ENCODE results near the gene POU2F3.

The POU2F3 gene

DNA sequence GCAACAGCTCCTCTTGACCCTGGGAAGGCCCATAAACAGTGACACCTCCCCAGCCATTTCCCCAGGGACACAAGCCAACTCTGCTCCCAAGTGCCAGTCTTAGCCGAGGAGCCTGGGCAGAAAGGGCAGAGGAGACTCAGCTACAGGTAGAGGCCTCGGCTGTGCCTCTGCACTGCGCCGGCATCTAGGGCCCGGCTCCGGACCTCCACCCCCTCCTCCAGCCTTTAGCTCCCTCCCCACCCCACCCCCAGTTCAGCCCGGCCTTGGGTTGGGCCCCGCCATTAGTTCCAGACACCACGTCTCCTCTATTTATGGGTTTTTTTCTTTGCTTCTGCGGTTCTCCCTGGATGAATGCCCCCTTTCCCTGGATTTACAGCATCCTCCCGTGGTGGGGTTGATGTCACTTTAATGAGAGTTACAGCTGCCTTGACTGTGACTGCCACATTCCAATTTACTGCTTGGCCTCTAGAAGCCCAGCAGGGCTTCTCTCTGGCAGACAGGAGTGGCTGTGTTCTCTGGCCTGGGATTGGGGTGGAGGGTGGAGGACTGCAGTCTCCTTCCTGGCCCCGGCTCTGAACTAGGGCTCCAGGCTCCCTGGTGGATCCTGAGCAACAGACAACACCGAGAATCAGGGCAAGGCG is 42.6 kb upstream of the POU2F3 start:
- TF ChIP-seq, protein P1, sequence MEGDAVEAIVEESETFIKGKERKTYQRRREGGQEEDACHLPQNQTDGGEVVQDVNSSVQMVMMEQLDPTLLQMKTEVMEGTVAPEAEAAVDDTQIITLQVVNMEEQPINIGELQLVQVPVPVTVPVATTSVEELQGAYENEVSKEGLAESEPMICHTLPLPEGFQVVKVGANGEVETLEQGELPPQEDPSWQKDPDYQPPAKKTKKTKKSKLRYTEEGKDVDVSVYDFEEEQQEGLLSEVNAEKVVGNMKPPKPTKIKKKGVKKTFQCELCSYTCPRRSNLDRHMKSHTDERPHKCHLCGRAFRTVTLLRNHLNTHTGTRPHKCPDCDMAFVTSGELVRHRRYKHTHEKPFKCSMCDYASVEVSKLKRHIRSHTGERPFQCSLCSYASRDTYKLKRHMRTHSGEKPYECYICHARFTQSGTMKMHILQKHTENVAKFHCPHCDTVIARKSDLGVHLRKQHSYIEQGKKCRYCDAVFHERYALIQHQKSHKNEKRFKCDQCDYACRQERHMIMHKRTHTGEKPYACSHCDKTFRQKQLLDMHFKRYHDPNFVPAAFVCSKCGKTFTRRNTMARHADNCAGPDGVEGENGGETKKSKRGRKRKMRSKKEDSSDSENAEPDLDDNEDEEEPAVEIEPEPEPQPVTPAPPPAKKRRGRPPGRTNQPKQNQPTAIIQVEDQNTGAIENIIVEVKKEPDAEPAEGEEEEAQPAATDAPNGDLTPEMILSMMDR (IDR thresholded peaks at IDR 0.05; ENCODE audit: control insufficient read depth, insufficient read depth, low read depth, low read length, missing control alignments) = no peak
- no peak overlapping the region for H3K4me3 ChIP-seq (ENCODE audit: control insufficient read depth, low read depth, low read length)
- no peak for DNase-seq (ENCODE audit: low read depth)

DNA sequence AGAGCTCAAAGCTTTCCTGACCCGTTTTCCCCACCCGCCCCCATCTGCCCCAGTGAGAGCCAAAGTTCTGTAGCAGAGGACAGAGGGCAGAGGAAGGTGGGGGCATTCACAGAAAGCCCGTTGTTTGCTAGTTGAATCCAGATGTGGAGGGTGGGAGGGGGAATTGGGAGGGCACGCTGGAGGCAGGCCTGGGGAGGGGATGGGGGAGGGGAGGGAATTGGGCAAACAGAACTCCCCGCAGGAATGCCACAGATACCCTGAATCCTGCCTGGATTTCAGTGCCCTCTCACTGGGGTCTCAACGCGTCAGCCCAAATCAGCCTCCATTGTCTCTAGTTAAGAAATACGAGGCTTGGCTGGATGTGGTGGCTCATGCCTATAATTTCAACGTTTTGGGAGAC is 42.0 kb upstream of the POU2F3 start:
- no peak overlapping the region for H3K4me3 ChIP-seq (ENCODE audit: control insufficient read depth, low read depth, low read length)
- no peak for DNase-seq (ENCODE audit: low read depth)
- TF ChIP-seq, protein P1 (IDR thresholded peaks at IDR 0.05; ENCODE audit: control insufficient read depth, insufficient read depth, low read depth, low read length, missing control alignments) = no peak

DNA sequence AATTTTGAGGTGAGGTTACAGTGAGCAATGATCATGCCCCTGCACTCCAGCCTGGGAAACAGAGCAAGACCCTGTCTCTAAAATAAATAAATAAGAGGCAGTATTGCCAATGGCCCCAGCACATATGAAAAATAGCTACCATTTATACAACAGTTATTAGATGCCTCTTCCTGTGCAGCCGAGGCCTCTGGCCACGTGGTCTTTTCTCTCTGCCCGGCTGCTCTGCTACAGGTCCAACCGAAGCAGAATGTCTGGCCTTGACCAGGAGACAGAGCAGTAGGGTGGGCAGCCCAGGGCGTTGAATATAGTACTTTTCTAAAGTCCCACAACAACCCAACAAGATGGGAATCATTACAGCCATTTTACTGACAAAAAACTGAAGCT is 41.5 kb upstream of the POU2F3 start:
- DNase-seq (ENCODE audit: low read depth) = no peak
- H3K4me3 ChIP-seq (ENCODE audit: control insufficient read depth, low read depth, low read length) = no peak overlapping the region
- TF ChIP-seq, protein P1 (IDR thresholded peaks at IDR 0.05; ENCODE audit: control insufficient read depth, insufficient read depth, low read depth, low read length, missing control alignments) = no peak

DNA sequence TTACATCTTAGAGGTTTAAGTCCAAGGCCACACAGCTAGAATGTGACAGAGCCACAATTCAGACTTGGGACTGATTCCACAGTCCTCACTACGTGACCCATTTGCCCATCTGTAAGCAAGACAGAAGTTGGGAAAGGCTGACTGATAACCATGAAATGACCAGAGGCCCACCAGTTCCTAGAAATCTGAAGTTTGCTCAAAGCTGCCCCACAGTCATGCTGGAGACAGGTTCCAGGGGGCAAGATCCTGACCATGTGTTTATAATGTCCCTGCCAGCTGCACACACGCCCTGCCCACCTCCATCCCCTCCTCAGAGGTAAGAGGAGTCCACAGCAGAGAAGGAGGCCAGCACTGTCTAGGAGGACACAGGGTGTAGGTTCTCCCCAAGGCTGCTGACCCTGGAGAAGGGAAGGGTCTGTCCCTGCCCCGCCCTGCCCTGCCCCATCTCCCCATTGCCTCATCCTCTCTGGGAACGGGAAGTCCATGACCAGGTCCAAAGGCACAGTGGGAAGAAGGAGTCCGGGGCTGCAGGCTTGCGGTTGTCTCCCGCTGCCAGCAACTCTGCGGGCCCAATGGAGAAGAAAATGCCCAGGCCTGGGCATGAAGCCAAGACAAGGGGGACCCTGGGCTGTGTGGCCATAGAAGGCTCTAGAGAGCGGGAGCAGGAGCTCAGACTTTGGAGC is 41.0 kb upstream of the POU2F3 start:
- no peak overlapping the region for H3K4me3 ChIP-seq (ENCODE audit: control insufficient read depth, low read depth, low read length)
- TF ChIP-seq, protein P1 (IDR thresholded peaks at IDR 0.05; ENCODE audit: control insufficient read depth, insufficient read depth, low read depth, low read length, missing control alignments) = no peak
- DNase-seq (ENCODE audit: low read depth) = no peak

DNA sequence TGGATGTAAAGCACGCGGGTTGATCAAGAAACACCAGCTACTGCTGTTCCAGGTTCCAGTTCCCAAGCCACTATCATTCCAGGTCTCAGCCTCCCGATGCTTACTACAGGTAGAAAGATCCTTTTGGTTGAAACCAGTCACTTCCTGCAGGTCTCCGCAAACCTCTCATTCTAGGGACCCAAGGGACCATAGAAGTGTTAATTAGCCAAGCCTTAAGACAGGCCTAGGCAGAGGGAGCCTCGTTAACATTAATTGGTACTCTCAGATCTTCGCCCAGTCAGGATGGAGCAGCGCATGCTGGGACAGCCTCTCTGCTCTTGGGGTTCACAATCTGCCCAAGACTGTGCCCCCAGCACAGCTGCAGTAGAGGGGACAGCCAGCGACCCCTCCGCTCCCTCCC is 40.3 kb upstream of the POU2F3 start:
- no peak overlapping the region for H3K4me3 ChIP-seq (ENCODE audit: control insufficient read depth, low read depth, low read length)
- DNase-seq (ENCODE audit: low read depth) = no peak
- TF ChIP-seq, protein P1 (IDR thresholded peaks at IDR 0.05; ENCODE audit: control insufficient read depth, insufficient read depth, low read depth, low read length, missing control alignments) = no peak

DNA sequence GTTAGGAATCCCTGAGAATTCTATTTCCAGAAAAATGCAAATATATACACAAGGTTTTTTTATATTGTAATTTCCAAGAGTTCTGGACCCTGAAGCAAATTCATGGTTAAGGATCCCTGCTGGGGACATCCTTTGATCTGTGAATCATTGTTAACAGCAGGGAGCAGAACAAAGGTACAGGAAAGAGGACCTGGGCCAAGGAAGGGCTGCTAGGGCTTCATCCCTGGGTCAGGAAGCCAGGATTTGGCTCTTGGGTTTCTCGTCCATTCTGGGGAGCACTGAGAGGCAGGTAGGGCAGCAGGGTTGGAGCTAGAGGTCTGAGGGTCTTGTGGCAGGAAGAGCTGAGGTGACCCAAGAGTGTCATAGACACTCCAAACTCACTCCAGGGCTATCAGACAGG is 39.3 kb upstream of the POU2F3 start:
- no peak overlapping the region for H3K4me3 ChIP-seq (ENCODE audit: control insufficient read depth, low read depth, low read length)
- DNase-seq (ENCODE audit: low read depth) = no peak
- TF ChIP-seq, protein P1 (IDR thresholded peaks at IDR 0.05; ENCODE audit: control insufficient read depth, insufficient read depth, low read depth, low read length, missing control alignments) = no peak

Measured in AG09309 (cell line).